ENCODE data around the gene LMF1. TPM values are rescaled to one million over a fixed set of nuclear protein-coding genes. Genes with fewer than 3 reads are reported as not detected.

Gene LMF1
- total RNA-seq, 1 experiment from 2014 or later: 12.8 TPM

- Histone ChIP-seq H2AFZ (ENCODE audit: low read depth, low read length, poor library complexity, severe bottlenecking) (no peak overlapping the region), H3K27ac (ENCODE audit: low read depth, low read length) (no peak overlapping the region), H3K9me2 (ENCODE audit: insufficient read depth) (no peaks in the 10 kb centered on the region), H3K9me3 (ENCODE audit: control insufficient read depth in 1 of 2, insufficient read depth in 1 of 2, low read depth in 1 of 2, low read length in 2 of 2) (peaks cover 0 to 6% of the 10 kb centered on the region in 2 experiments; a peak in 1 of 4 replicates), H3K79me2 (ENCODE audit: insufficient read depth, low read length) (no peaks in the 10 kb centered on the region), H3K36me3 (ENCODE audit: control insufficient read depth in 1 of 2, insufficient read depth in 2 of 2, low read length in 2 of 2) (no peaks in the 10 kb centered on the region; a peak in 1 of 4 replicates), H3K4me1 (ENCODE audit: control insufficient read depth in 1 of 2, insufficient read depth in 2 of 2, low read length in 2 of 2) (no peaks in the 10 kb centered on the region), H3K4me3 (replicated peaks in 1 of 2; ENCODE audit: low read depth in 1 of 2, low read length in 2 of 2) (no peak overlapping the region), H4K20me1 (ENCODE audit: insufficient read depth) (no peaks in the 10 kb centered on the region), H3K27me3 (ENCODE audit: insufficient read depth, low read length) (no peaks in the 10 kb centered on the region), H3K4me2 (ENCODE audit: low read length) (no peak overlapping the region), H3K9ac (ENCODE audit: low read length) (no peak overlapping the region)
- POLR2A ChIA-PET: no interaction called here
- ATAC-seq: no peak
- RAD21 ChIA-PET (ENCODE audit: low non-redundant PET in 1 of 2, low total read pairs in 2 of 2, uncharacterized antibody in 2 of 2, unreplicated experiment in 2 of 2): no interaction called here
- no peak for DNase-seq (ENCODE audit: low read depth, low spot score)
- intact Hi-C loops (cut with micrococcal nuclease): no loop called here
- no TSS peak for BruUV-seq (replicated peaks)
- CTCF ChIA-PET: no interaction called here
- TF ChIP-seq POLR2AphosphoS5 (IDR thresholded peaks at IDR 0.05; ENCODE audit: low read depth, low read length) (no peak), SIN3A (IDR thresholded peaks at IDR 0.05; ENCODE audit: low read depth) (no peak), EGR1 (IDR thresholded peaks at IDR 0.05; ENCODE audit: low read depth) (no peak), ELF1 (IDR thresholded peaks at IDR 0.05; ENCODE audit: borderline replicate concordance, low read depth) (no peak), SP1 (IDR thresholded peaks at IDR 0.05; ENCODE audit: low read depth) (no peak), CTCF (IDR thresholded peaks at IDR 0.05 in 2 of 3, conservative IDR thresholded peaks at IDR 0.05 in 1 of 3; ENCODE audit: borderline replicate concordance in 1 of 3, insufficient read depth in 1 of 3, low read depth in 2 of 3, low read length in 2 of 3) (no peak), YY1 (IDR thresholded peaks at IDR 0.05; ENCODE audit: extremely low read depth, insufficient replicate concordance, low read depth, low read length) (no peak), RAD21 (IDR thresholded peaks at IDR 0.05; ENCODE audit: low read depth) (no peak), CBX3 (IDR thresholded peaks at IDR 0.05; ENCODE audit: low read depth) (no peak), FOSL1 (IDR thresholded peaks at IDR 0.05; ENCODE audit: low read depth) (no peak), ZBTB33 (IDR thresholded peaks at IDR 0.05; ENCODE audit: extremely low read depth, insufficient replicate concordance, low read length) (no peak), POLR2A (IDR thresholded peaks at IDR 0.05; ENCODE audit: borderline replicate concordance, extremely low read depth, insufficient read depth, insufficient read length) (no peak), ATF3 (IDR thresholded peaks at IDR 0.05) (no peak), EZH2phosphoT487 (IDR thresholded peaks at IDR 0.05; ENCODE audit: borderline replicate concordance) (no peak), MAX (IDR thresholded peaks at IDR 0.05) (no peak), EZH2 (IDR thresholded peaks at IDR 0.05) (no peak), JUND (IDR thresholded peaks at IDR 0.05) (no peak)
Measured at GRCh38 chr16:929227-930073, 41.3 kb downstream of the LMF1 start.

Measured in HCT116 (cell line).